GM18499 (cell line): ENCODE measurements around the gene PLPP3.
"Not testable (repeated sequence)": the region's sequence is repeated elsewhere in the genome, so short reads cannot be mapped to it uniquely, and the experiment has no call there.

Experiments used
- ATAC-seq: cut with Tn5 transposase; IDR thresholded peaks from one replicate; pipeline ENCODE4 v1.9.1; 2021; ENCODE audit warnings: moderate number of reproducible peaks; ENCODE audit not compliant: insufficient read depth, unreplicated experiment

Gene PLPP3

DNA sequence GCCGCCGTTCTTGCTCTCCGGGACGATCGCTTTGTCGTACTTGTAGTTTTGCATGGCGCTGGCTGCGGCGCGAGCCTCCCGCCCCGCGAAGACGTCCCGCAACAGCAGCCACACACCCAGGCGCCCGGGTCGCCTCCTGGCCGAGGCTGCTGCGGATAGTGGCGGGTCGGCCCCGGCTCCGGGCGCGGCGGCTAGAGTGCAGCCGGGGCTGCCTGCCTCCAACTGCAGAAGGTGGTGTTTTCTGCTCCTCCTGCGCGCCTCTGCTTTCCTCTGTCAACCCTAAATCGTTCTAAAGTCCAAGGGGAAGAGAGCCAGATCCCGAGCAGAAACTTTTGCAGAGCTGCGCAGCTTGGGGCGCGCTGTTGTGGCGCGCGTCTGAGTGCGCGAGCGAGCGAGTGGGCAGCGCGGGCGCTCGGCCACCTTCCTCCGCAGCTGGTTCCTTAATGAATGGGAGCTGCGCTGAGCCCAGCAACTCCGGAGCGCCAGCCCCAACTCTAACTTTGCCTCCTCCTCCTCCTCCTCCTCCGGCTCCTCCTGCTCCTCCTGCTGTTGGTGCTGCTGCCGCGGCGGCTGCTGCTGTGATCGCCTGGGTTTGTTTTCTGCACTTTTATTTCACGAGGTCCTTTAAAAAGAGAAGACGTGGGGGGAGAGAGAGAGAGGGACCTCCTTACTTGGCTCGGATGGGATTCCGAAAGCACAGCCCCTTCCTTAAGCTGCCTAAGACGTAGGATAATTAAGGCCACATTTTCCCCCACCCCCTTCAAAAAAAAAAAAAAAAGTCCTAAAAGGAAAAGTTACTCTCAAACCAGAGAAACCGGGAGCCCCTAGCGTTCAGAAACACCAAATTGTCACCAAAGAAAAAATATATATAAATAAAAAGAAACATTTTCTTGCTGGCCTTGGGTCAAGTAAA lies at the start of gene PLPP3:
TSS of gene PLPP3 (minus strand) at position 601 of the 913 bp plus-strand sequence. CDS start at position 54, 547 bp downstream.
- ATAC-seq: no peak

DNA sequence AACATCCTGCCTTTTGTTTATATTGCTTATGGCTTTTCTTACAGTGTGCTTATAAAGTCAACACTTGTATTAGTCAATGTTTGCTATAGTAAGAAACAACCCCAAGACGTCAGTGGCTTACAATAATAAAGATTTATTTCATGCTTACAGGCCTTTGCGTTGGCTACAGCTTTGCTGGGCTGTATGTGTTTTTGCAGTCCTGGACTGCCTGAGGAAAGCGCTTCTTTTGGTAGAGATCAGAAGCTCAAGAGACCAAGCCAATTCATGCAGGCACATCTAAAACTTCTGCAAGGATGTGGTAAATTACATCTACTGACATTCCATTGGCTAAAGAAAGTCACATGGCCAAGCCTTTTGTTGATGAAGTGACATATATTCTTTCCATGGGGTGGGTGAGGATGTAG lies 48.3 kb upstream of the PLPP3 start:
- no peak for ATAC-seq

DNA sequence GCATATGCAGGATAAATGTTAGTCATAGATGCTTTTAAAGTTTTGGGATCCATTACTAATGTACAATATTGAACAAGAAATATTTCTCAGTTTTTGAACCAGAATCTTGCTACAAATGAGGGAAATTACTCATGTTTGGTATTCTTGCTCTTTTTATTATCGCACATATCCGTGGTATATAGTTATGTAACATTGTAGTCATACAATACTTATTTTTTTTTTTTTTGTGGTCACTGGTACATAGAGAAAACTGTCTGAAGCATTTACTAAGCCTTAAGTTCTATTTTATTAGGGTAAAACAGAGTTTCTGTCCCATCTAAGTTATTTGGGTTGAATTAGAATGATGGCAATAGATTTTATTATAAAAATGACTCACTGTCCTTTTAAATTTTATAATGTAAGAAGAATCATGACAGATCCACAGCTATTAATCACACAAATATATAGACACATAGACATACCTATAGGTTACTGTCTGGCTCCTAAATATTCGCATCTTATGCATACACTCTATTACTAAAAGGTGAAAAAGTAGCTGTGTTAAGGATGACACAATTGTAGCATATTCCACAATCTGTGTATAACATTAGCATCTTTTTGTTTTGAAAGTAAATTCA lies 47.8 kb upstream of the PLPP3 start:
- no peak for ATAC-seq

DNA sequence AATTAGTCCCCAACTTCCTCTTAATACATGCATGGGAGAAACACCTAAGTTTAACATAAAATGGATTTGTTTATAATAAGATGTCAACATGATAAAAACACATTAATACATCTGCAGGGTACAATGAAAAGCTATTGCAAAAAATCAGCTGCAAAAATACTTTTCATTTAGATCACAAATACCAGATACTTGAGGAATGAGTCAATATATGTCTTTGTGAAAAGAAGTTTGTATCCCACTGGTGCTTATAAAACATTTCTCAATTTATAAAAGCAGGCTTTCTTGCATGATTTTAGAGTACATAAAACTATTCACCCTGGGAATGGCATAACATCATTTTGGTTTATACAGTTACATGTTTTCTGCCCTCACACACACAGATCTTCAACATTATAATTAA lies 47.2 kb upstream of the PLPP3 start:
- no peak for ATAC-seq

DNA sequence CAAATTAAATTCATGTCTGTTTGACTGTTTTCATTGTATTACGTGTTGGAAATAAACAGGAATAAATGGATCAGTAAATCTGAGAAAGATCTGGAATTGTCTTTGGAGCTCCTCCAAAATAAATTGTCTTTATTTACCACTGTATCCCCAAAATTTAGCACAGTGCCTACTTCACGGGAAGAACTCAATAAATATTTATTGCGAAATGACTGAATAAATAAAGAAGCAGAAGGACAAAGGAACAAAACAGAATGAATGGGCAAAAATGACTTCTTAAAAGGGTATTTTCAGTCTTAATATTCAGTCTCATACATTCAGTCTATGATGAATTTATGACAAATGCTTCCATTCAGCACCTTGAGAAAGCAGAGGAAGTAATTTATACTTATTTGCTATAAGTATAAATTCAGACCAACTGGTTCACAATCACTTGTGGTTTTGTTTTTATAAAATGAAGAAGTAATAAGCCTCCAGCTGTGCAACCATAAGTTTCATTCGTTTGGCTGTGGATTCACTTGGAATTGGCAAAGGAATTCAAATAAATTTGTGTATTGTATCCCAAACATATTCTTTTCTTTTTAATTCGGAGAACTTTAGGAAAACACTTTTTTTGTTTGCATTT lies 46.6 kb upstream of the PLPP3 start:
- no peak for ATAC-seq

DNA sequence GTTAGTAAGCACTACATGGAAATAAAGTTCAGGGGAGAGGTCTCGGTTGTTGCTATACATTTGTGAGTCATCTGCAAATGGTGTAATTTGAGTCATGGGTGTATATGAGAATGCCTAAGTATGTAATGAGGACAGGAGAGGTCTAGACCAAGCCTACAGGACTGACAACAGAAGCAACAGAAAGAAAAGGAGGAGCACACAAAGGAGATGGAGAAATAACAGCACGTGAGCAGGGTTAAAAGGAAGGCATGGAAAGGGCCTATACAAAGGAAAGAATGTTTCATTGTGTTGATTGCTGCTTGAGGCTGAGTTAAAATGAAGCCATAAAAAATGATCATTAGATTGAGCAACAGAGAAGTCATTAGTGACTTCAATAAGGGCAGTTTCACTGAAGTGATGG lies 37.8 kb upstream of the PLPP3 start:
- ATAC-seq: no peak

DNA sequence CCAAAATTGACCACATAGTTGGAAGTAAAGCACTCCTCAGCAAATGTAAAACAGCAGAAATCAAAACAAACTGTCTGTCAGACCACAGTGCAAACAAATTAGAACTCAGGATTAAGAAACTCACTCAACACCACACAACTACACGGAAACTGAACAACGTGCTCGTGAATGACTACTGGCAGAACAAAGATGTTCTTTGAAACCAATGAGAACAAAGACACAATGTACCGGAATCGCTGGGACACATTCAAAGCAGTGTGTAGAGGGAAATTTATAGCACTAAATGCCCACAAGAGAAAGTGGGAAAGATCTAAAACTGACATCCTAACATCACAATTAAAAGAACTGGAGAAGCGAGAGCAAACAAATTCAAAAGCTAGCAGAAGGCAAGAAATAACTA lies 31.4 kb upstream of the PLPP3 start:
- not testable (repeated sequence) for ATAC-seq

DNA sequence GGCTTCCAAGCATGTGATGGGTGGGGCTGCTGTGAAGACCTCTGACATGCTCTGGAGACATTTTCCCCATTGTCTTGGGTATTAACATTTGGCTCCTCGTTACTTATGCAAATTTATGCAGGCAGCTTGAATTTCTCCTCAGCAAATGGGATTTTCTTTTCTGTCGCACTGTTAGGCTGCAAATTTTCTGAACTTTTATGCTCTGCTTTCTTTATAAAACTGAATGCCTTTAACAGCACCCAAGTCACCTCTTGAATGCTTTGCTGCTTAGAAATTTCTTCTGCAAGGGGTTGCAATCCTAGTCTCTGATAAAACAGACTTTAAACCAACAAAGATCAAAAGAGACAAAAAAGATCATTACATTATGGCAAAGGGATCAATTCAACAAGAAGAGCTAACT lies 30.7 kb upstream of the PLPP3 start:
- not testable (repeated sequence) for ATAC-seq

DNA sequence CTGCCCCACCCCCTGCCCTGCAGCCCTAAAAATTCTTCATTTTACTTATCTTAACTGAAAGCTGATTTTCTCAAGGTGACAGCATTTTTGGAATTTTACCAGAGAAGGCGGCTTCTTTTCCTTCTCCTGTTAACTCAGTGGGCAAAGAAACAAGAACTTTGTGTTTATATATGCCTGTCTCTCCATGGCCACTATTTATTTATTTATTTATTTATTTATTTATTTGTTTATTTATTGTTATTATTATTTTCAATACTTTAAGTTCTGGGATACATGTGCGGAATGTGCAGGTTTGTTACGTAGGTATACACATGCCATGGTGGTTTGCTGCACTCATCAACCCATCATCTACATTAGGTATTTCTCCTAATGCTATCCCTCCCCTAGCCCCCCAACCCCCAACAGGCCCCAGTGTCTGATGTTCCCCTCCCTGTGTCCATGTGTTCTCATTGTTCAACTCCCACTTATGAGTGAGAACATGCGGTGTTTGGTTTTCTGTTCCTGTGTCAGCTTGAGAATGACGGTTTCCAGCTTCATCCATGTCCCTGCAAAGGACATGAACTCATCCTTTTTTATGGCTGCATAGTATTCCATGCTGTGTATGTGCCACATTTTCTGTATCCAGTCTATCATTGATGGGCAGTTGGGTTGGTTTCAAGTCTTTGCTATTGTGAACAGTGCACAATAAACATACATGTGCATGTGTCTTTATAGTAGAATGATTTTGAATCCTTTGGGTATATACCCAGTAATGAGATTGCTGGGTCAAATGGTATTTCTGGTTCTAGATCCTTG lies 16.2 kb upstream of the PLPP3 start:
- not testable (repeated sequence) for ATAC-seq

DNA sequence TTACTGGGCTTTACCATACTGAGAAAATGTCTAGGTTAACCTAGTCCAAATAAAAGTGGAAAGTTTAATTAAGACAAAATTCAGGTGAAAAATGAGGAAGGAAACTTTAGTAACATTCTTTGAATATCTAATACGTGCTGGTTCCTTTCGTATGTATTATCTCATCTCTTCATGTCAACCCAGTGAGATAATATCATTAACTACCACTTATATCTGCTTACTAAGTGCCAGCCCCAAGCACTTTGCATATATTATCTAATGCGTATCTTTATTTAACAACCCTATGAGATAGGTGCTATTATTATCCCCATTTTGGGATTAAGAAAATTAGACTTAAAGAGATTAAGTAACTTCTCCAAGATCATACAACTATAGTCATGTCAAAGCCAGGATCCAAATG lies 12.5 kb upstream of the PLPP3 start:
- ATAC-seq: no peak

DNA sequence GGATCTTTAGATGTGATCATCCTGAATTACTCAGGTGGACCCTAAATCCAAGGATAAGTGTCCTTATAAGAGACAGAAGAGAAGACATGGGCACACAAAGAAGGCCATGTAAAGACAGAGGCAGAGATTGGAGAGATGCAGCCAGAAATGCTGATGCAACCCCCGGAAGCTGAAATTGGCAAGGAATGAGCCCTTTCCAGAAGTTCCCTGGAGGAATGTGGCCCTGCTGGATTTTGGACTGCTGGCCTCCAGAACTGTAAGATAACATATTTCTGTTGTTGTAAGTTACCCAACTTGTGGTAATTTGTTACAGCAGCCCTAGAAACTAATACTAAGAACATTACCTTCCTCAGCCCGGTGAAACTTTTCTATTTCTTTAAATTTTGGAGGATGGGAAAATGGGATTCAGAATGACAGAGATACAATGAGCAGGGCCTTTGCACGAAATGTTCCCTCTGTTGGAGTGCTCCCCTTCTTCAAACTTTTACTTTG lies 11.2 kb upstream of the PLPP3 start:
- ATAC-seq: no peak

DNA sequence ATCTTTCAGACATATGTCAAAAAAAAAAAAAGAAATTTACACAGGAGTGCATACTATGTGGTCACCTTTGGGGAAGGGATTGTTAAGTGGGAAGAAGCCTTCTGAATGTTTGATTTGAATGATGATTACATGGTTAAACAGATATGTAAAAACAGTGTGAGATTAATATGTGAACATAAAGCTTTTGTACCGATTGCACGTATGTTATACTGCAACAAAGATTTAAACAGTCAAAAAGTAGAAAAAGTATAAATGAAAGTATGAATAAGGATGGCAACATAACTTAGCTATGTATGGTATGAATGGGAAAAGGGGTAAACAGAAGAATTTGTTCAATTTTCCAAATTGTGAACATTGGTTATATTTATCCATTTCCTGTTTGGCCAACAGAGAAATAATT lies 10.0 kb upstream of the PLPP3 start:
- ATAC-seq: no peak

DNA sequence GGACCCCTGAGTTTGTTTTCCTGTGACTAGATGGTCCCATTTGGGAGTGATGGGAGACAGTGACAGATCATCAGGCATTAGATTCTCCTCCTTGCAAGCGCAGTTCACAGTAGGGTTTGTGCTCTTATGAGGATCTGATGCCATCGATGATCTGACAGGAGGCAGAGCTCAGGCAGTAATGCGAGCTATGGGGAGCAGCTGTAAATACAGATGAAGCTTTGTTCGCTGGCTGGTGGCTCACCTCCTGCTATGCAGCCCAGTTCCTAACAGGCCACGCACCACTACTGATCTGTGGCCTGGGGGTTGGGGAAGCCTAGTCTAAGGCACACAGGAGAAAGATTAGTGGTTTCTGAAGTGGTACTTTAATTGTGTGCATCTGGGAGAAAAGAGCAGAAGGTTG lies 7.1 kb upstream of the PLPP3 start:
- ATAC-seq: no peak

DNA sequence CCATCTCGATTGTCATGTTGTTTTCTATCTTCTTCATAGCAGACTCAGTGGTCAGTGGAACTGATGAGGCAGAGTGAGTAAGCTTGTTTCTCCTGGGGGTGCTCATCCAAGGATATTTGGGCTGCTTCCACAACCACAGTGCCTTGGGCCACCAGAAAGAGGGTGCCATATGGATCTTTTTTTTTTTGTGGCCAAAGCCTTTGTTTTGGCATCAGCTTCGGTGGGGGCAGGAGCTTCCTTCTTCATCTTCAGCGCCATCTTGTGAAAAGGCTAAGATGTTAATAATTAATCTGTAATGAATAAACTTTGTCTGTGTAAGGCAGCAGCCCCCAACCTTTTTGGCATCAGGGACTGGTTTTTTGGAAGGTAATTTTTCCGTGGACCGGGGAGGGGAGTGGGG lies 6.6 kb upstream of the PLPP3 start:
- no peak for ATAC-seq

DNA sequence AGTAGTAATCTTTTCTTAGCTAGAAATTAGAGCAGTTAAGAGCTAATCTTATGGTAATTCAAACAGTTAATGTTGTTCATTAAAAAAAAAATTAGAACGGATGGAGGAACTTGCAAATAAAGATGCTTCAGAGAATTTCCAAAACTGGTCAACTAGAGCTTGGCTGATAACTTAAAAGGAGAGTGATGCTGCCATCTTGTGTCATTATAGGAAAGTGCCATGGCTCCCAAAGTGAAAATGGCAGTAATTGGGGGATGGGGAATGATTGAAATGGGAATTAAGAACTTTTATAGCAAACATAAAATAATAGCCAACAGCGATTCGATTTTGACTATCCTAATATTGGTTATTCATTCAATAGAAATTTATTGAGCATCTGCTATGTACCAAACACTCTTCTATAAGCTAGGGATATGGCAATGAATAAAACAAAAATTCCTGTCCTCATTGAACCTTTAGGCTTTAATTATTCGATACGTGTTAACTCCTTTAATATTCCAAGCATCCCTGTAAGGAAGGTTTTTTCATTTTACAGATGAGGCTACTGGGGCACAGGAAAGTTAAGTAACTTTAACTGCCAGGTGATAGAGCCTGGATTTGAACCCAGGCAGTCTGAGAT lies 5.7 kb upstream of the PLPP3 start:
- no peak for ATAC-seq

DNA sequence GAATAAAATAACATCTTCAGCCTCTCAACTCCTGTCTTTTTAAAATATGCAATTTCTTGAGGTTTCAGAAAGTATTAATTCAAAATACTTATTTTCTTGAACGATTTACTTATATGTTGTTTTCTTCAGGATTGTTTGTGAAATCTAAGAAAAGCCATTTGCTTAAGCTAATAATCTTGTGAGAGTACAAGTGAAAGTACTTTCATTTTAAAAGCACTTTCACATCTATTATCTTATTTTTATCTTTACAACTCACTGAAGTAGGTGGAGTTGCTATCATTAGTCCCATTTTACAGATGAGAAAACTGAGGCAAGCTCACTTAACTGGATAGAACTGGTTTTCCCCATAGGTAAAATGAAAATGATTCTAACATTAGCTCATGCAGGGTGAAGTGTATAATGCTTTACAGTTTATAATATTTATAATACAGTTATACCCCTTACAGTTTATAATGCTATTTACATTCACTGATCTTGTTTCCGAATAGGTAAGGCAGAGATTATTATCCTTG lies 4.7 kb upstream of the PLPP3 start:
- no peak for ATAC-seq

DNA sequence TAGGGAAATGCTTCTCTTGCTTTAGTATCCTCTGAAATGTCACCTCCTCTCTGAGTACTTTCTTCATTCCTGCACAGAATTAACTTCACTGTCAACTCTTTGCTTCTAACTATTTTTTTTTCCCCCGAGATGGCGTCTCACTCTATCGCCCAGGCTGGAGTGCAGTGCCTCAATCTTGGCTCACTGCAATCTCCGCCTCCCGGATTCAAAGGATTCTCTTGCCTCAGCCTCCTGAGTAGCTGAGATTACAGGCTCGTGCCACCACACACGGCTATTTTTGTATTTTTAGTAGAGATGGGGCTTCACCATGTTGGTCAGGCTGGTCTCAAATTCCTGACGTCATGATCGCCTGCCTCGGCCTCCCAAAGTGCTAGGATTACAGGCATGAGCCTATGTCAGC lies 1.4 kb upstream of the PLPP3 start:
- ATAC-seq: no peak

DNA sequence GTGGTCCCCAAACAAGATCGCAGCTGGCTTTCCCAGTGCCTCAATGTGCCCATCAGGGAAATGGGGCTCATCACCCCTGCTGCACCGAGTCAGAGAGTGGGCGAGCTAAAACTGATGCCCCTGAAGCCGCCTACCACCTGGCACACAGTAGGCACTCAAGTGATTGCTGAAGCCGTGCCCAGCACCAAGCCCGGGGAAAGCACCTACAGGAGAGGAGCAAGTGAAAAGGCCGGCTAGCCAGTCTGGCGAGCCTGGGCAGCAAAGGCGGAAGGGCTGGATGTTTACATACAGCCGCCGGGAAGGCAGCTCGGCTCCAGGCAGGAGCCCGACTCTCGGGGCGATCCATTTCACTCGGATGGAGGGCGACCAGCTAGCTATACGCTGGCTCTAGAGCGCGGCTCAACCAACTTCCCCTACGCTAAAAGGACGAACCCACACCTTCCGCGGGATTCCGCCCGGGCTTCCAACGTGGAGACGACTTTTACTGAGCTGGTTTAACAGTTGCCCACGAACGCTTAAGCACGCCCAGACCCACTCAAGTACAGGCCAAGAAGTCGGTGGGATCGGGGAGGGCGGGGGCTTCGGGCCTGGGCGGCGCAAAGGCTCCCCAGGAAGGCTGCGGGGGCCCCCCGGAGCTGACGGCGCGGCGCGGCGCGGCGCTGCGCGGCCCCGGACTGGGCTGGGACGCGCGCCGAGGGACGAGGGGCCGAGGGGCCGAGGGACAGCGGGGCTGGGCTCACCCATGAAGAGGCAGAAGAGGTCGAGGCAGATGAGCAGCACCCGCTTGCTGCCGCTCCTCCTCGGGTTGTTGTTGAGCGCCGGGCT lies 1.0 kb downstream of the PLPP3 start:
- ATAC-seq: no peak
